Ovary (tissue), 3 donors: ENCODE results near the gene PA2G4.

Source experiments
- CTCF ChIP-seq, 3 donors: fragments of 450-650 bp in 2 of 3; fragments of 200-600 bp in 1 of 3; IDR thresholded peaks; one replicate each; pipeline versions ENCODE4 v1.5.1 to v1.8.0; 2016 to 2022; ENCODE audit warnings: antibody characterized with exemption in 3 of 3, mild to moderate bottlenecking in 1 of 3
- EP300 ChIP-seq: sonication (generic); formaldehyde crosslinking; IDR thresholded peaks from one replicate; pipeline ENCODE4 v1.6.1; 2017; ENCODE audit warnings: antibody characterized with exemption
- POLR2A ChIP-seq: fragments of 450-650 bp; IDR thresholded peaks from one replicate; pipeline ENCODE4 v1.6.1; 2017; ENCODE audit warnings: antibody characterized with exemption, mild to moderate bottlenecking, moderate library complexity
- donor health status: DM: no; HTN: no; CAD: no.

GRCh38 chr12:56152132-56152755 is 47.9 kb downstream of the PA2G4 start, which contains the start of gene MYL6B:
- TF ChIP-seq CTCF (IDR thresholded peaks at IDR 0.05) (no peak), EP300 (no peak), POLR2A (no peak)
